SK-N-SH treated with all-trans-retinoic acid at 6 μM for 48 hours (cell line): ENCODE results near the gene CDH4.

Experiments used
- ATAC-seq: fragments of 200-7000 bp; cut with Tn5 transposase; 3 replicates; pipeline ENCODE4 v1.9.1; 2020; ENCODE audit warnings: mild to moderate bottlenecking, moderate library complexity
- ARNTL ChIP-seq: fragments of 450-650 bp; formaldehyde crosslinking; IDR thresholded peaks from 2 replicates; pipeline ENCODE4 v1.5.0; 2020; ENCODE audit warnings: low read depth, mild to moderate bottlenecking, moderate library complexity, borderline replicate concordance
- BACH2 ChIP-seq: fragments of 250-450 bp; sonication (Bioruptor Pico); IDR thresholded peaks from 2 replicates; pipeline ENCODE4 v1.9.0; 2021; ENCODE audit warnings: mild to moderate bottlenecking, borderline replicate concordance
- CSDC2 ChIP-seq: fragments of 250-450 bp; sonication (Bioruptor Pico); IDR thresholded peaks from 2 replicates; pipeline ENCODE4 v1.5.0; 2020; ENCODE audit warnings: mild to moderate bottlenecking, moderate library complexity
- CSRNP3 ChIP-seq: fragments of 250-450 bp; sonication (Bioruptor Pico); IDR thresholded peaks from 2 replicates; pipeline ENCODE4 v1.5.1; 2021; ENCODE audit warnings: mild to moderate bottlenecking, moderate library complexity
- ESRRG ChIP-seq: fragments of 250-450 bp; sonication (Bioruptor Pico); IDR thresholded peaks from 2 replicates; pipeline ENCODE4 v1.6.1; 2021; ENCODE audit warnings: mild to moderate bottlenecking
- GLIS3 ChIP-seq: fragments of 250-450 bp; sonication (Bioruptor Pico); IDR thresholded peaks from 2 replicates; pipeline ENCODE4 v1.5.0; 2020; ENCODE audit warnings: mild to moderate bottlenecking, moderate library complexity
- ISL1 ChIP-seq: fragments of 250-450 bp; sonication (Bioruptor Pico); IDR thresholded peaks from 2 replicates; pipeline ENCODE4 v2.1.2; 2022; ENCODE audit warnings: mild to moderate bottlenecking, moderate library complexity
- OSR1 ChIP-seq: fragments of 250-450 bp; sonication (Bioruptor Pico); IDR thresholded peaks from 2 replicates; pipeline ENCODE4 v1.8.0; 2022; ENCODE audit warnings: moderate library complexity, mild to moderate bottlenecking, inconsistent platforms
- POU6F1 ChIP-seq: fragments of 250-450 bp; sonication (Bioruptor Pico); IDR thresholded peaks from 2 replicates; pipeline ENCODE4 v1.8.0; 2021; ENCODE audit warnings: low read depth, mild to moderate bottlenecking, moderate library complexity, borderline replicate concordance
- PPARA ChIP-seq: fragments of 250-450 bp; sonication (Bioruptor Pico); IDR thresholded peaks from 2 replicates; pipeline ENCODE4 v1.5.0; 2020; ENCODE audit warnings: mild to moderate bottlenecking, borderline replicate concordance
- RARB ChIP-seq: fragments of 250-450 bp; sonication (Bioruptor Pico); IDR thresholded peaks from 2 replicates; pipeline ENCODE4 v1.8.0; 2021; ENCODE audit warnings: mild to moderate bottlenecking, moderate library complexity
- SNAI2 ChIP-seq: fragments of 250-450 bp; sonication (Bioruptor Pico); IDR thresholded peaks from 2 replicates; pipeline ENCODE4 v1.5.0; 2020; ENCODE audit warnings: mild to moderate bottlenecking, moderate library complexity
- TCF4 ChIP-seq: fragments of 250-450 bp; sonication (Bioruptor Pico); IDR thresholded peaks from 2 replicates; pipeline ENCODE4 v1.8.0; 2021; ENCODE audit warnings: mild to moderate bottlenecking, moderate library complexity, borderline replicate concordance
- ZC3H10 ChIP-seq: fragments of 250-450 bp; sonication (Bioruptor Pico); IDR thresholded peaks from 2 replicates; pipeline ENCODE4 v1.5.1; 2021; ENCODE audit warnings: mild to moderate bottlenecking, moderate library complexity
- ZFP3 ChIP-seq: fragments of 250-450 bp; sonication (Bioruptor Pico); IDR thresholded peaks from 2 replicates; pipeline ENCODE4 v1.5.0; 2020; ENCODE audit warnings: mild to moderate bottlenecking, moderate library complexity
- ZFP30 ChIP-seq: fragments of 450-650 bp; formaldehyde crosslinking; IDR thresholded peaks from 2 replicates; pipeline ENCODE4 v1.5.0; 2022; ENCODE audit warnings: mild to moderate bottlenecking, moderate library complexity
- ZNF70 ChIP-seq: fragments of 450-650 bp; formaldehyde crosslinking; IDR thresholded peaks from 2 replicates; pipeline ENCODE4 v1.5.0; 2020; ENCODE audit warnings: mild to moderate bottlenecking, moderate library complexity
- ZNF8 ChIP-seq: fragments of 450-650 bp; formaldehyde crosslinking; IDR thresholded peaks from 2 replicates; pipeline ENCODE4 v1.5.0; 2020; ENCODE audit warnings: mild to moderate bottlenecking, moderate library complexity
- TF ChIP-seq, protein P1 (sequence below): fragments of 250-450 bp; sonication (Bioruptor Pico); IDR thresholded peaks from 2 replicates; pipeline ENCODE4 v1.8.0; 2020; ENCODE audit warnings: mild to moderate bottlenecking, moderate library complexity, borderline replicate concordance
- TF ChIP-seq, protein P2 (sequence below): fragments of 250-450 bp; sonication (Bioruptor Pico); IDR thresholded peaks from 2 replicates; pipeline ENCODE4 v1.5.1; 2020; ENCODE audit warnings: low read depth, mild to moderate bottlenecking, moderate library complexity

The CDH4 gene

GRCh38 chr20:61295682-61296628 lies 43.9 kb downstream of the CDH4 start:
- ATAC-seq: no peak
- TF ChIP-seq ZFP30 (CRISPR knock-in tag) (no peak), GLIS3 (CRISPR knock-in tag) (no peak), BACH2 (CRISPR knock-in tag) (no peak), ESRRG (CRISPR knock-in tag) (no peak), ZNF8 (CRISPR knock-in tag) (no peak), ZNF70 (CRISPR knock-in tag) (no peak)
- TF ChIP-seq, protein P1, sequence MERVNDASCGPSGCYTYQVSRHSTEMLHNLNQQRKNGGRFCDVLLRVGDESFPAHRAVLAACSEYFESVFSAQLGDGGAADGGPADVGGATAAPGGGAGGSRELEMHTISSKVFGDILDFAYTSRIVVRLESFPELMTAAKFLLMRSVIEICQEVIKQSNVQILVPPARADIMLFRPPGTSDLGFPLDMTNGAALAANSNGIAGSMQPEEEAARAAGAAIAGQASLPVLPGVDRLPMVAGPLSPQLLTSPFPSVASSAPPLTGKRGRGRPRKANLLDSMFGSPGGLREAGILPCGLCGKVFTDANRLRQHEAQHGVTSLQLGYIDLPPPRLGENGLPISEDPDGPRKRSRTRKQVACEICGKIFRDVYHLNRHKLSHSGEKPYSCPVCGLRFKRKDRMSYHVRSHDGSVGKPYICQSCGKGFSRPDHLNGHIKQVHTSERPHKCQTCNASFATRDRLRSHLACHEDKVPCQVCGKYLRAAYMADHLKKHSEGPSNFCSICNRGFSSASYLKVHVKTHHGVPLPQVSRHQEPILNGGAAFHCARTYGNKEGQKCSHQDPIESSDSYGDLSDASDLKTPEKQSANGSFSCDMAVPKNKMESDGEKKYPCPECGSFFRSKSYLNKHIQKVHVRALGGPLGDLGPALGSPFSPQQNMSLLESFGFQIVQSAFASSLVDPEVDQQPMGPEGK (CRISPR knock-in tag): no peak

DNA sequence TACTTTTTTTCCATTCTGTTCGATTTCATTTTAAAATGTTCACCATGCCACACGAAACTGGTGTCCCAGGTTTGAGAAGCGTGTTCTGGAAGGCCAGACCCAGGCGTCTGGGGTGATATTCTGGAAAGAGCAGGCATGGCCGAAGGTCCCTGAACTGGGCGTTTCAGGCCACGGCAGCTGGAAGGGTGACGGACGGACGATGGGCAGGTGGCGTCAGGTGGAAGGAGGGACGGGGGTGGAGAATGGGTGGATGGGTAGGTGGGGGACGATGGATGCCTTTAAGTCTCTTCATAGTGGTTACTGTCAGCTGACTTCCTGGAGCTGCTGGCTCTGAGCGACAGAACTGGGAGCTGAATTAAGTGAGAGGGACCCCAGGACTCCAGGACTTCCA lies 44.6 kb downstream of the CDH4 start:
- TF ChIP-seq ISL1 (CRISPR knock-in tag) (no peak), ARNTL (CRISPR knock-in tag) (no peak)
- ATAC-seq: no peak

DNA sequence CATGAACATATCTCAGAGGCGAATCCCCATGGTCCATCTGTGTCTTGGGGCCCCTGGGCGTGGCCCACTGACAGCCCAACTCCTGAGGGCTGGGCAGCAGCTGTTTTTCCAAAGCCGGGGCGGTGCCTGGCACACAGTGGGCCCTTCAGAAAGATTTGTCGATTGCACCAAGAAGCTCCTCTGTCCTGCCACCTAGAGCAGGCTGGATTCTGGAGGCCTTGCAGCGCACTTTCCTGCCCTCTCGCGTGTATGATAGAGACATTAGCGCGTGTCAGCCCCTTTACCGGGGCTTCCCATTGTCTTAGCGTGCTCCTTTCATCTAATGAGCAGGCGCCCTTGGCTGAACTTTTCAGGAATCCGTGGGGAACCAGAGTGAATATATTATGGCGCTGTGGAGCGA lies 45.4 kb downstream of the CDH4 start:
- no peak for ATAC-seq
- TF ChIP-seq ESRRG (CRISPR knock-in tag) (no peak), ZC3H10 (CRISPR knock-in tag) (no peak), ZFP3 (CRISPR knock-in tag) (no peak), CSDC2 (CRISPR knock-in tag) (no peak), RARB (no peak), PPARA (CRISPR knock-in tag) (no peak), ZNF70 (CRISPR knock-in tag) (no peak), ARNTL (CRISPR knock-in tag) (no peak), OSR1 (CRISPR knock-in tag) (no peak), ZNF8 (CRISPR knock-in tag) (no peak), POU6F1 (no peak), TCF4 (CRISPR knock-in tag) (no peak), BACH2 (CRISPR knock-in tag) (no peak), CSRNP3 (CRISPR knock-in tag) (no peak), ZFP30 (CRISPR knock-in tag) (no peak), SNAI2 (CRISPR knock-in tag) (no peak)
- TF ChIP-seq, protein P2, sequence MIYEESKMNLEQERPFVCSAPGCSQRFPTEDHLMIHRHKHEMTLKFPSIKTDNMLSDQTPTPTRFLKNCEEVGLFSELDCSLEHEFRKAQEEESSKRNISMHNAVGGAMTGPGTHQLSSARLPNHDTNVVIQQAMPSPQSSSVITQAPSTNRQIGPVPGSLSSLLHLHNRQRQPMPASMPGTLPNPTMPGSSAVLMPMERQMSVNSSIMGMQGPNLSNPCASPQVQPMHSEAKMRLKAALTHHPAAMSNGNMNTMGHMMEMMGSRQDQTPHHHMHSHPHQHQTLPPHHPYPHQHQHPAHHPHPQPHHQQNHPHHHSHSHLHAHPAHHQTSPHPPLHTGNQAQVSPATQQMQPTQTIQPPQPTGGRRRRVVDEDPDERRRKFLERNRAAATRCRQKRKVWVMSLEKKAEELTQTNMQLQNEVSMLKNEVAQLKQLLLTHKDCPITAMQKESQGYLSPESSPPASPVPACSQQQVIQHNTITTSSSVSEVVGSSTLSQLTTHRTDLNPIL: no peak
- TF ChIP-seq, protein P1 (CRISPR knock-in tag): no peak

GRCh38 chr20:61297986-61298385 lies 45.9 kb downstream of the CDH4 start:
- no peak for ATAC-seq
- TF ChIP-seq CSRNP3 (CRISPR knock-in tag) (no peak), TCF4 (CRISPR knock-in tag) (no peak), ZFP30 (CRISPR knock-in tag) (no peak), CSDC2 (CRISPR knock-in tag) (no peak), GLIS3 (CRISPR knock-in tag) (no peak), BACH2 (CRISPR knock-in tag) (no peak), ZC3H10 (CRISPR knock-in tag) (no peak), ARNTL (CRISPR knock-in tag) (no peak), ZNF8 (CRISPR knock-in tag) (no peak)
- TF ChIP-seq, protein P2: no peak
- TF ChIP-seq, protein P1 (CRISPR knock-in tag): no peak
